HG02973 (cell line): ENCODE data around the gene CHST8.
"Not testable (repeated sequence)": the region's sequence is repeated elsewhere in the genome, so short reads cannot be mapped to it uniquely, and the experiment has no call there.

Experiments
- ATAC-seq: cut with Tn5 transposase; IDR thresholded peaks from one replicate; pipeline ENCODE4 v1.9.1; 2021; ENCODE audit warnings: moderate library complexity; ENCODE audit not compliant: unreplicated experiment

The CHST8 gene

GRCh38 chr19:33616857-33617256 is 4.9 kb upstream of the CHST8 start:
- no peak for ATAC-seq

- not testable (repeated sequence) for ATAC-seq
Measured at GRCh38 chr19:33618363-33618762, 3.4 kb upstream of the CHST8 start.

GRCh38 chr19:33618884-33619283 is 2.9 kb upstream of the CHST8 start:
- ATAC-seq, result no peak

- no peak for ATAC-seq
Measured at GRCh38 chr19:33620611-33621010, 1.1 kb upstream of the CHST8 start.

- ATAC-seq, result no peak
Measured at GRCh38 chr19:33621065-33621785, 528 bp upstream of the CHST8 start.

GRCh38 chr19:33622505-33622808 is 704 bp downstream of the CHST8 start:
- ATAC-seq, result no peak

GRCh38 chr19:33622809-33623511 is 1.2 kb downstream of the CHST8 start:
- ATAC-seq, result no peak

GRCh38 chr19:33624586-33624985 is 2.8 kb downstream of the CHST8 start:
- ATAC-seq, result no peak

GRCh38 chr19:33627526-33627925 is 5.8 kb downstream of the CHST8 start:
- no peak for ATAC-seq

- ATAC-seq, result no peak
Measured at GRCh38 chr19:33627962-33628839, 6.4 kb downstream of the CHST8 start.

- no peak for ATAC-seq
Measured at GRCh38 chr19:33628921-33629825, 7.4 kb downstream of the CHST8 start.

GRCh38 chr19:33629826-33630375 is 8.1 kb downstream of the CHST8 start:
- no peak for ATAC-seq

GRCh38 chr19:33630880-33631608 is 9.3 kb downstream of the CHST8 start:
- ATAC-seq, result no peak

- no peak for ATAC-seq
Measured at GRCh38 chr19:33631609-33631973, 9.8 kb downstream of the CHST8 start.

- no peak for ATAC-seq
Measured at GRCh38 chr19:33634361-33635091, 12.8 kb downstream of the CHST8 start.

- ATAC-seq, result no peak
Measured at GRCh38 chr19:33638167-33639034, 16.6 kb downstream of the CHST8 start.

- no peak for ATAC-seq
Measured at GRCh38 chr19:33639035-33639681, 17.4 kb downstream of the CHST8 start.

GRCh38 chr19:33640773-33641172 is 19.0 kb downstream of the CHST8 start:
- no peak for ATAC-seq
